HCT116 (cell line): ENCODE results near the gene MFSD6.

Experiments
- FOSL1 ChIP-seq: IDR thresholded peaks from 2 replicates; pipeline ENCODE4 v1.6.1; 2012; ENCODE audit warnings: low read depth
- RAD21 ChIP-seq: IDR thresholded peaks from 2 replicates; pipeline ENCODE4 v1.6.1; 2012; ENCODE audit warnings: low read depth, mild to moderate bottlenecking
- ZFX ChIP-seq: fragments of 450-650 bp; IDR thresholded peaks from 2 replicates; pipeline ENCODE4 v1.6.1; 2017
- TF ChIP-seq, protein P1 (sequence below), 3 experiments: fragments of 200-600 bp in 1 of 3; sonication (generic) in 1 of 3; IDR thresholded peaks in 2 of 3; conservative IDR thresholded peaks in 1 of 3; 2 replicates each; pipeline ENCODE4 v1.5.1; 2012 to 2017; ENCODE audit warnings: low read depth in 2 of 3, low read length in 2 of 3, antibody characterized with exemption in 1 of 3, borderline replicate concordance in 1 of 3, control low read depth in 1 of 3, mild to moderate bottlenecking in 1 of 3, mixed read lengths in 1 of 3, mixed run types in 1 of 3, moderate library complexity in 1 of 3; ENCODE audit not compliant: insufficient read depth in 1 of 3

DNA sequence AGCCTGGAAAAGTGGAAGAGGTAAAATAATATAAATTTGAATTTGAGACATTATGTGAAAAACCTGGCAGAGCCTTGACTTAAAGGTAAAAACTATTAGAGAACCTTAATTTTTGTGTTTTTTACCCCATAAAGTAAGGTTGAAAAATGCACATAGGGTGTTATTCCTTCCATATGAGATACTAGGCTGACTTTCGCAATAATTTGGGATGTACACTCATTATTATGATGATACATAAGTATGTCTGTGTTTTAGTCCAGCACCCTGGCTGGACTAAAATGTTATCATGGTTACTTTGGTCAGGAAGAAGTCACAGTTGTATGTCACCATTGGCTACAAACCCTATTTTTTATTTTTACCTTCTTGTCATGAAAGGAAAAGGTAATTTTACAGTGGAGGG is 106.5 kb downstream of the MFSD6 start:
- TF ChIP-seq FOSL1 (no peak), ZFX (no peak), RAD21 (no peak)
- TF ChIP-seq, protein P1, sequence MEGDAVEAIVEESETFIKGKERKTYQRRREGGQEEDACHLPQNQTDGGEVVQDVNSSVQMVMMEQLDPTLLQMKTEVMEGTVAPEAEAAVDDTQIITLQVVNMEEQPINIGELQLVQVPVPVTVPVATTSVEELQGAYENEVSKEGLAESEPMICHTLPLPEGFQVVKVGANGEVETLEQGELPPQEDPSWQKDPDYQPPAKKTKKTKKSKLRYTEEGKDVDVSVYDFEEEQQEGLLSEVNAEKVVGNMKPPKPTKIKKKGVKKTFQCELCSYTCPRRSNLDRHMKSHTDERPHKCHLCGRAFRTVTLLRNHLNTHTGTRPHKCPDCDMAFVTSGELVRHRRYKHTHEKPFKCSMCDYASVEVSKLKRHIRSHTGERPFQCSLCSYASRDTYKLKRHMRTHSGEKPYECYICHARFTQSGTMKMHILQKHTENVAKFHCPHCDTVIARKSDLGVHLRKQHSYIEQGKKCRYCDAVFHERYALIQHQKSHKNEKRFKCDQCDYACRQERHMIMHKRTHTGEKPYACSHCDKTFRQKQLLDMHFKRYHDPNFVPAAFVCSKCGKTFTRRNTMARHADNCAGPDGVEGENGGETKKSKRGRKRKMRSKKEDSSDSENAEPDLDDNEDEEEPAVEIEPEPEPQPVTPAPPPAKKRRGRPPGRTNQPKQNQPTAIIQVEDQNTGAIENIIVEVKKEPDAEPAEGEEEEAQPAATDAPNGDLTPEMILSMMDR (IDR thresholded peaks at IDR 0.05 in 2 of 3, conservative IDR thresholded peaks at IDR 0.05 in 1 of 3; ENCODE audit: borderline replicate concordance in 1 of 3, insufficient read depth in 1 of 3, low read depth in 2 of 3, low read length in 2 of 3) = no peak
